ENCODE data around the gene UBE2J1. TPM values are rescaled to one million over a fixed set of nuclear protein-coding genes. Genes with fewer than 3 reads are reported as not detected.

Gene UBE2J1
- polyA plus RNA-seq, 1 donor (not counting 4 experiments of a cell fraction or from before 2014, with no cell fraction given), result 26.7 TPM

GRCh38 chr6:89353702-89354392 lies 1.3 kb upstream of the UBE2J1 start:
- Histone ChIP-seq H3K9me1 (ENCODE audit: control insufficient read depth, extremely low read depth, insufficient read depth, low read length) (no peaks in the 10 kb centered on the region), H3K4me3 (ENCODE audit: control insufficient read depth in 2 of 3, extremely low read depth in 1 of 3, insufficient read depth in 2 of 3, low read depth in 1 of 3, low read length in 3 of 3) (no peak overlapping the region), H3K27ac (ENCODE audit: control insufficient read depth, insufficient read depth, low read length) (no peak overlapping the region), H4K20me1 (ENCODE audit: control insufficient read depth, extremely low read depth, insufficient read depth, low read length) (no peaks in the 10 kb centered on the region), H3K4me2 (ENCODE audit: control insufficient read depth, extremely low read depth, insufficient read depth, low read depth, low read length) (no peak overlapping the region), H3K9me3 (ENCODE audit: control insufficient read depth, low read depth, low read length) (no peaks in the 10 kb centered on the region), H3K79me2 (ENCODE audit: control insufficient read depth, insufficient read depth, low read length) (peaks cover 25% of the 10 kb centered on the region), H3K4me1 (ENCODE audit: control insufficient read depth, extremely low read depth, insufficient read depth, low read length) (peaks cover 11% of the 10 kb centered on the region), H3K27me3 (ENCODE audit: control insufficient read depth, extremely low read depth, insufficient read depth, low read length) (peaks cover 4% of the 10 kb centered on the region), H2AFZ (ENCODE audit: control insufficient read depth, low read length) (no peak overlapping the region), H3K9ac (ENCODE audit: control insufficient read depth, extremely low read depth, insufficient read depth, low read length) (no peak overlapping the region), H3K36me3 (ENCODE audit: control insufficient read depth in 2 of 2, extremely low read depth in 1 of 2, insufficient read depth in 2 of 2, low read length in 2 of 2) (no peaks in the 10 kb centered on the region)
- no peak for TF ChIP-seq CTCF (optimal IDR thresholded peaks at IDR 0.05 in 1 of 3, IDR thresholded peaks at IDR 0.05 in 1 of 3, conservative IDR thresholded peaks at IDR 0.05 in 1 of 3; ENCODE audit: extremely low read depth in 1 of 3, insufficient read depth in 2 of 3, low read length in 3 of 3)
- no peak for TF ChIP-seq EZH2 (IDR thresholded peaks at IDR 0.05; ENCODE audit: low read length)
- dilution Hi-C loops (cut with MboI; ENCODE audit: extremely low pct_ligation_motif_present, low sequenced_read_pairs), result no loop called here
- FAIRE-seq, result no peak
- DNase-seq (ENCODE audit: low read depth, low spot score), result no peak

- peak overlapping the region; percentile 91 for H3K9ac ChIP-seq (ENCODE audit: control insufficient read depth, extremely low read depth, insufficient read depth, low read length)
- no peaks in the 10 kb centered on the region for H3K9me1 ChIP-seq (ENCODE audit: control insufficient read depth, extremely low read depth, insufficient read depth, low read length)
- TF ChIP-seq EZH2 (IDR thresholded peaks at IDR 0.05; ENCODE audit: low read length) (no peak), CTCF (optimal IDR thresholded peaks at IDR 0.05 in 1 of 3, IDR thresholded peaks at IDR 0.05 in 1 of 3, conservative IDR thresholded peaks at IDR 0.05 in 1 of 3; ENCODE audit: extremely low read depth in 1 of 3, insufficient read depth in 2 of 3, low read length in 3 of 3) (no peak)
- DNase-seq (ENCODE audit: low read depth, low spot score), result no peak
- H4K20me1 ChIP-seq (ENCODE audit: control insufficient read depth, extremely low read depth, insufficient read depth, low read length), result no peaks in the 10 kb centered on the region
- peaks cover 11% of the 10 kb centered on the region for H3K4me1 ChIP-seq (ENCODE audit: control insufficient read depth, extremely low read depth, insufficient read depth, low read length)
- peak overlapping the region; percentile 94 for H2AFZ ChIP-seq (ENCODE audit: control insufficient read depth, low read length)
- H3K27ac ChIP-seq (ENCODE audit: control insufficient read depth, insufficient read depth, low read length), result peak overlapping the region; percentile 58
- H3K4me3 ChIP-seq (ENCODE audit: control insufficient read depth in 2 of 3, extremely low read depth in 1 of 3, insufficient read depth in 2 of 3, low read depth in 1 of 3, low read length in 3 of 3), result peak overlapping the region; percentile 87 to 94 (median 94)
- no peaks in the 10 kb centered on the region for H3K36me3 ChIP-seq (ENCODE audit: control insufficient read depth in 2 of 2, extremely low read depth in 1 of 2, insufficient read depth in 2 of 2, low read length in 2 of 2)
- peaks cover 27% of the 10 kb centered on the region for H3K79me2 ChIP-seq (ENCODE audit: control insufficient read depth, insufficient read depth, low read length)
- FAIRE-seq, result no peak
- dilution Hi-C loops (cut with MboI; ENCODE audit: extremely low pct_ligation_motif_present, low sequenced_read_pairs), result no loop called here
- H3K27me3 ChIP-seq (ENCODE audit: control insufficient read depth, extremely low read depth, insufficient read depth, low read length), result peaks cover 4% of the 10 kb centered on the region
- peak overlapping the region; percentile 96 for H3K4me2 ChIP-seq (ENCODE audit: control insufficient read depth, extremely low read depth, insufficient read depth, low read depth, low read length)
- no peaks in the 10 kb centered on the region for H3K9me3 ChIP-seq (ENCODE audit: control insufficient read depth, low read depth, low read length)
Measured at GRCh38 chr6:89353118-89353556, 615 bp upstream of the UBE2J1 start.
